Mesenchymal stem cell (in vitro differentiated cells and primary cell): ENCODE measurements around the gene DNAJB6.

Experiments
- DNase-seq: peaks from one replicate; pipeline ENCODE4 v3.0.0-alpha.2; 2013
- H2AFZ ChIP-seq: one replicate; pipeline ENCODE4 v1.6.1; 2013; ENCODE audit warnings: low read depth, mild to moderate bottlenecking, control low read depth, inconsistent platforms, low read length, moderate library complexity
- H2AK5ac ChIP-seq: 2 replicates; pipeline ENCODE4 v1.6.1; 2013; ENCODE audit warnings: low read length, moderate library complexity, mild to moderate bottlenecking, inconsistent platforms; ENCODE audit not compliant: severe bottlenecking
- H2BK120ac ChIP-seq: one replicate; pipeline ENCODE4 v1.6.1; 2013; ENCODE audit warnings: low read depth, mild to moderate bottlenecking, inconsistent platforms, low read length, moderate library complexity
- H2BK12ac ChIP-seq, 2 experiments: one replicate each; pipeline ENCODE4 v1.6.1; 2013; ENCODE audit warnings: inconsistent platforms in 2 of 2, low read length in 2 of 2, mild to moderate bottlenecking in 2 of 2, moderate library complexity in 2 of 2, control low read depth in 1 of 2
- H2BK15ac ChIP-seq: one replicate; pipeline ENCODE4 v1.6.1; 2013; ENCODE audit warnings: mild to moderate bottlenecking, low read depth, inconsistent platforms; ENCODE audit not compliant: poor library complexity, severe bottlenecking
- H2BK5ac ChIP-seq: 2 replicates; pipeline ENCODE4 v1.6.1; 2013; ENCODE audit warnings: low read depth, mild to moderate bottlenecking, low read length, control low read depth, inconsistent platforms; ENCODE audit not compliant: poor library complexity, severe bottlenecking
- H3K14ac ChIP-seq, 2 experiments: one replicate each; pipeline ENCODE4 v1.6.1; 2013; ENCODE audit warnings: inconsistent platforms in 2 of 2, low read length in 2 of 2, control low read depth in 1 of 2, mild to moderate bottlenecking in 1 of 2, moderate library complexity in 1 of 2
- H3K18ac ChIP-seq, 2 experiments: one replicate each; pipeline ENCODE4 v1.6.1; 2013; ENCODE audit warnings: inconsistent platforms in 2 of 2, low read length in 2 of 2, control low read depth in 1 of 2, low read depth in 1 of 2, mild to moderate bottlenecking in 1 of 2
- H3K23ac ChIP-seq, 2 experiments: one replicate each; pipeline ENCODE4 v1.6.1; 2013; ENCODE audit warnings: inconsistent platforms in 2 of 2, low read length in 2 of 2, mild to moderate bottlenecking in 2 of 2, moderate library complexity in 2 of 2, control low read depth in 1 of 2
- H3K27ac ChIP-seq: 2 replicates; pipeline ENCODE4 v1.5.1; 2013; ENCODE audit warnings: mild to moderate bottlenecking, moderate library complexity, low read length, control low read depth, inconsistent platforms; ENCODE audit not compliant: poor library complexity, severe bottlenecking
- H3K27me3 ChIP-seq, 2 experiments: 2 replicates each; pipeline versions ENCODE4 v1.6.1 to v1.7.0; 2013; ENCODE audit warnings: low read length in 2 of 2, mild to moderate bottlenecking in 2 of 2, moderate library complexity in 2 of 2, control low read depth in 1 of 2, inconsistent platforms in 1 of 2; ENCODE audit not compliant: control insufficient read depth in 1 of 2, insufficient read depth in 1 of 2
- H3K36me3 ChIP-seq, 2 experiments: 2 replicates each; pipeline versions ENCODE4 v1.6.1 to v1.7.0; 2013; ENCODE audit warnings: low read length in 2 of 2, control low read depth in 1 of 2, inconsistent platforms in 1 of 2, low read depth in 1 of 2, mild to moderate bottlenecking in 1 of 2; ENCODE audit not compliant: insufficient read depth in 2 of 2, control insufficient read depth in 1 of 2
- H3K4ac ChIP-seq, 2 experiments: one replicate each; pipeline ENCODE4 v1.6.1; 2013; ENCODE audit warnings: inconsistent platforms in 2 of 2, low read length in 2 of 2, mild to moderate bottlenecking in 2 of 2, moderate library complexity in 2 of 2, control low read depth in 1 of 2, low read depth in 1 of 2
- H3K4me1 ChIP-seq: 2 replicates; pipeline ENCODE4 v1.6.1; 2013; ENCODE audit warnings: low read depth, low read length, control low read depth; ENCODE audit not compliant: control insufficient read depth, insufficient read depth
- H3K4me2 ChIP-seq: 2 replicates; pipeline ENCODE4 v1.6.1; 2013; ENCODE audit warnings: low read length, mild to moderate bottlenecking, inconsistent platforms; ENCODE audit not compliant: poor library complexity, severe bottlenecking
- H3K4me3 ChIP-seq, 2 experiments: 2 replicates each; pipeline versions ENCODE4 v1.5.1 to v1.7.0; 2013; ENCODE audit warnings: low read length in 2 of 2, mild to moderate bottlenecking in 2 of 2, control low read depth in 1 of 2, low read depth in 1 of 2; ENCODE audit not compliant: insufficient read depth in 1 of 2
- H3K79me1 ChIP-seq: replicated peaks from 2 replicates; pipeline ENCODE4 v1.6.1; 2013; ENCODE audit warnings: mild to moderate bottlenecking, control low read depth, low read length, inconsistent platforms; ENCODE audit not compliant: poor library complexity, severe bottlenecking
- H3K9ac ChIP-seq: 2 replicates; pipeline ENCODE4 v1.7.0; 2013; ENCODE audit warnings: mild to moderate bottlenecking, low read length, moderate library complexity
- H3K9me3 ChIP-seq: 2 replicates; pipeline ENCODE4 v1.7.0; 2013; ENCODE audit warnings: mild to moderate bottlenecking, low read length; ENCODE audit not compliant: control insufficient read depth
- H4K8ac ChIP-seq: one replicate; pipeline ENCODE4 v1.6.1; 2013; ENCODE audit warnings: inconsistent platforms, mild to moderate bottlenecking, low read length, moderate library complexity
- H4K91ac ChIP-seq: one replicate; pipeline ENCODE4 v1.6.1; 2013; ENCODE audit warnings: mild to moderate bottlenecking, low read length, inconsistent platforms
- WGBS: methylation state at CpG from one replicate; pipeline ENCODE4 v1.1.7; 2013; ENCODE audit warnings: mixed read lengths; 5-methylcytosine and 5-hydroxymethylcytosine counted together

Gene DNAJB6

DNA sequence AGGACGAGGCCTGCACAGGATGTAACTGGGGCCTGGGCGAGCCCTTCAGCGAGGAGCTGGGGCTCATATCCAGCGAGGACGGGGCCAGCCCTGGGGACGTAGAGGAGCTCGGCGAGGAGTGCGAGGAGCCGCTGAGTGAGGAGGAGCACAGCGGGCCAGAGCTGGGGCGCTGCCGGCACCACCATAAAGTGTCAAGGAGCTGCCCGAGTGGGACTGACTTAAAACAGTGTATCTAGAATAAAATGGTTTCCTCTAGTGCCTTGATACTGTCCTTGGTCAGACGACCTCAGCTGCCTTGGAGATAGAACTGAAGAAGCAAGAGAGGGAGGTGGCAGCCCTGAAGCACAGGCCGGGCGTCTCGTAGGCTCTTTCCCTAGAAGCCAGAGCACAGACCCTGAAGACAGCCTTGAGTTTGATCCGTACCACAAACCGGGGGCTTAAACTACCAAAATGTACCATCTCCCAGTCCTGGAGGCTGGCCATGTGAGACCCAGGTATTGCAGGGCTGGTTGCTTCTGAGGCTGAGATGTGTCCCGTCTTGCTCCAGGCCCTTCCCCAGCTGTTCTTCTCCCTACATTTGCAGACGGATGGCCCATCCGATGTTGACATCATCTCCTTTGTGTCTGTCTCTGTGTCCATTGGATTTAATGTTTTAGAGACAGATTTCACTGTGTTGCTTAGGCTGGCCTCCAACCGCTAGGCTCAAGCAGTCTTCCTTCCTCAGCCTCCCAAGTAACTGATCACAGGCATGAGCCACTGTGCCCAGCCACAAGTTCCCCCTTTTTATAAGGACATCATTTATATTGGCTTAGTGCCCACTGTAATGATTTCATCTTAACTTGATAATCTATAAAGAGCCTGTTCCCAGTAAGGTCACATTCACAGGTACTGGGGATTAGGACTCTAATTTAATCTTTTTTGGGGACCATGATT is 35.8 kb downstream of the DNAJB6 start:
- Histone ChIP-seq H2AFZ (no peak overlapping the region), H3K4ac (no peak overlapping the region), H3K9me3 (no peaks in the 10 kb centered on the region), H3K9ac (no peak overlapping the region), H2AK5ac (no peak overlapping the region), H3K27ac (no peak overlapping the region), H3K79me1 (peaks cover 19% of the 10 kb centered on the region), H3K36me3 (peaks cover 65 to 78% of the 10 kb centered on the region in 2 experiments), H2BK120ac (no peak overlapping the region), H3K4me1 (peaks cover 3% of the 10 kb centered on the region), H3K23ac (no peak overlapping the region), H3K4me3 (no peak overlapping the region), H4K91ac (no peak overlapping the region), H2BK5ac (no peak overlapping the region), H3K18ac (no peak overlapping the region), H2BK15ac (no peak overlapping the region), H4K8ac (no peak overlapping the region), H3K4me2 (no peak overlapping the region), H3K14ac (no peak overlapping the region), H3K27me3 (no peaks in the 10 kb centered on the region), H2BK12ac (no peak overlapping the region)
- DNase-seq = no peak
- 94% methylated on average over 24 of the region's 24 CpGs for WGBS

DNA sequence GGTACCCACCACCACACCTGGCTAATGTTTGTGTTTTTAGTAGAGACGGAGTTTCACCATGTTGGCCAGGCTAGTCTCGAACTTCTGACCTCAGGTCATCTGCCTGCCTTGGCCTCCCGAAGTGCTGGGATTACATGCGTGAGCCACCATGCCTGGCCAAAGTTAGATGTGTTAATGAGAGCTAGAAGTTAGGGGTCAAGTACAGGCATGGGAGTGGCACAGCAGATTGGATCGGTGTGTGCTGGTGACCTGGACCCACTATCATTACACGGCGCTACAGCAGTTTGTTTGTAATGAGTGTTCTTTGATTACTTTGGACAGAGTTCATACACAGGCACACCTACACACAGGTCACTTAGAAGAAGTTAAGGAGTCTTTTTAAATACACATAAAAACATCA is 36.7 kb downstream of the DNAJB6 start:
- H2BK15ac ChIP-seq = no peak overlapping the region
- no peaks in the 10 kb centered on the region for H3K27me3 ChIP-seq
- no peak overlapping the region for H2AFZ ChIP-seq
- no peak overlapping the region for H4K8ac ChIP-seq
- H3K4me3 ChIP-seq = no peak overlapping the region
- H3K27ac ChIP-seq = no peak overlapping the region
- H3K9me3 ChIP-seq = no peaks in the 10 kb centered on the region
- no peak overlapping the region for H2AK5ac ChIP-seq
- H2BK5ac ChIP-seq = no peak overlapping the region
- no peak overlapping the region for H3K4me2 ChIP-seq
- H3K4ac ChIP-seq = no peak overlapping the region
- no peak overlapping the region for H4K91ac ChIP-seq
- H2BK12ac ChIP-seq = no peak overlapping the region
- no peak overlapping the region for H3K18ac ChIP-seq
- H3K79me1 ChIP-seq = peaks cover 16% of the 10 kb centered on the region
- peaks cover 3% of the 10 kb centered on the region for H3K4me1 ChIP-seq
- no peak overlapping the region for H3K23ac ChIP-seq
- peaks cover 65 to 78% of the 10 kb centered on the region in 2 experiments for H3K36me3 ChIP-seq
- H3K9ac ChIP-seq = no peak overlapping the region
- no peak for DNase-seq
- H2BK120ac ChIP-seq = no peak overlapping the region
- no peak overlapping the region for H3K14ac ChIP-seq
- 99% methylated on average over 5 of the region's 7 CpGs for WGBS

DNA sequence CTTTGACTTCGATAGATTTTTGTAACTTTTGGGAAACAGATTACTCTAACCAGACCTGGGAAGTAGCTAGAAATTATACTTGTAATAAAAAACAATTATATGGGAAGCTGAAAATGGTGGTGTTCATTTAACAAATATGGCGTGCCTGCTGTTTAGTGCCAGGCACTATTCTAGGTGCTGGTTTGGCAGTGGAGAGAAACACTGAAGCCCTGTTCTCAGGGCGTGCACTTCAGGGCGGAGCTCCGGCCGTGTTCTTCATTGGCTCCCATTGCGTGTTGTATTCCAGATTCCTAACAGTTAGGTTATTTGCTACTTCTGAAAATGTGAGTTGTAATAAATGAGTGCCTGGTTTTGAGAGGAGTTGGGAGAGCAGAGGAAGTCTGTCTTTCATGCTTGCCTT is 38.6 kb downstream of the DNAJB6 start:
- H2BK15ac ChIP-seq = no peak overlapping the region
- no peak overlapping the region for H3K9ac ChIP-seq
- H2AFZ ChIP-seq = no peak overlapping the region
- WGBS = 94% methylated on average over 7 of the region's 7 CpGs
- H3K4me1 ChIP-seq = peaks cover 4% of the 10 kb centered on the region
- no peak overlapping the region for H3K4me3 ChIP-seq
- H3K18ac ChIP-seq = no peak overlapping the region
- no peaks in the 10 kb centered on the region for H3K27me3 ChIP-seq
- H3K23ac ChIP-seq = no peak overlapping the region
- no peak overlapping the region for H3K14ac ChIP-seq
- no peak overlapping the region for H3K4me2 ChIP-seq
- H2BK5ac ChIP-seq = no peak overlapping the region
- no peaks in the 10 kb centered on the region for H3K9me3 ChIP-seq
- H4K8ac ChIP-seq = no peak overlapping the region
- H3K79me1 ChIP-seq = peaks cover 15% of the 10 kb centered on the region
- H3K4ac ChIP-seq = no peak overlapping the region
- H3K36me3 ChIP-seq = peaks cover 58 to 71% of the 10 kb centered on the region in 2 experiments
- no peak overlapping the region for H3K27ac ChIP-seq
- no peak overlapping the region for H2BK12ac ChIP-seq
- no peak overlapping the region for H4K91ac ChIP-seq
- no peak for DNase-seq
- no peak overlapping the region for H2BK120ac ChIP-seq
- no peak overlapping the region for H2AK5ac ChIP-seq

DNA sequence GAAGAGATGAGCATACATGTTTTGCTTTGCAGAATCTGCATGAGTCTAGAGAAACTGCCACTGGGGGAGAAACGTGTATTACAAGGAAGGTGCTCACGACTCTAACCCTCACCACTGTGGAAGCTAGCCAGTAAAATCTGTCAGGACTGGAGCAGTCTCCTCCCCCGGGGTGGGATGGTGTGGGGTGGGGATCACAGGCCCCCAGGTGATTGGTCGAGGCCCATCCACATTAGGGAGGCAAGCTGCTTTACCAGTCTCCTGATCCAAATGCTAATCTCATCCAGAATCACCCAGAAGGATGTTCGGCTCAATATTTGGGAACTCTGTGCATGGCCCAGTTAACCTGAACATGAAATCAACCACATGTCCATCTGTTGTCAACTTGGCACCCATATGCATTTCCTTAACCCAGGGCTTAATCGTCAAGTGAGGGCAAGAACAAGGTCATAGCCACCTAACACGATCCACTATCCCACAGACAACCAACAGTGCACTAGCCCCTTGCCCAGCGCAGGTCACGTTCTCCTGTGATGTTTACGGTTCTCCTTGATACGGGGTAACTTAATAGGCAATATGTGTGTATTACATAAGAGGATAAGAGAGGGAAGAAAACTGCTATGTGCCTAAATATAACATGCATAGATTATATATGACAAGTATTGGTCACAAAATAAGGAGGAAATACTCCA is 40.8 kb downstream of the DNAJB6 start:
- no peak overlapping the region for H3K4ac ChIP-seq
- no peak overlapping the region for H2AFZ ChIP-seq
- no peak overlapping the region for H2BK5ac ChIP-seq
- H3K9me3 ChIP-seq = no peaks in the 10 kb centered on the region
- no peak overlapping the region for H3K4me2 ChIP-seq
- H3K14ac ChIP-seq = no peak overlapping the region
- WGBS = 95% methylated on average over 6 of the region's 11 CpGs
- H3K4me3 ChIP-seq = no peak overlapping the region
- H3K79me1 ChIP-seq = peaks cover 1% of the 10 kb centered on the region
- H3K4me1 ChIP-seq = peaks cover 2% of the 10 kb centered on the region
- no peak overlapping the region for H2BK120ac ChIP-seq
- H3K23ac ChIP-seq = no peak overlapping the region
- H4K91ac ChIP-seq = no peak overlapping the region
- H3K27ac ChIP-seq = no peak overlapping the region
- H3K36me3 ChIP-seq = peaks cover 49 to 70% of the 10 kb centered on the region in 2 experiments
- DNase-seq = no peak
- H3K18ac ChIP-seq = no peak overlapping the region
- H2BK12ac ChIP-seq = no peak overlapping the region
- no peak overlapping the region for H4K8ac ChIP-seq
- no peak overlapping the region for H3K9ac ChIP-seq
- no peak overlapping the region for H2BK15ac ChIP-seq
- H3K27me3 ChIP-seq = no peaks in the 10 kb centered on the region
- no peak overlapping the region for H2AK5ac ChIP-seq
